GM18519 (cell line): Measurements from ENCODE around the gene COBLL1.
"Not testable (repeated sequence)": the region's sequence is repeated elsewhere in the genome, so short reads cannot be mapped to it uniquely, and the experiment has no call there.

Experiments used
- ATAC-seq: cut with Tn5 transposase; IDR thresholded peaks from one replicate; pipeline ENCODE4 v1.9.1; 2021; ENCODE audit warnings: mild to moderate bottlenecking, moderate library complexity; ENCODE audit not compliant: unreplicated experiment, low FRiP score

Gene COBLL1

GRCh38 chr2:164860694-164861042 is 19.0 kb upstream of the COBLL1 start:
- no peak for ATAC-seq

GRCh38 chr2:164859906-164860693 is 18.5 kb upstream of the COBLL1 start:
- not testable (repeated sequence) for ATAC-seq

GRCh38 chr2:164859251-164859818 is 17.7 kb upstream of the COBLL1 start:
- no peak for ATAC-seq

- ATAC-seq, result no peak
Observed at GRCh38 chr2:164852086-164852485, 10.5 kb upstream of the COBLL1 start.

GRCh38 chr2:164850235-164850634 is 8.6 kb upstream of the COBLL1 start:
- ATAC-seq, result no peak

GRCh38 chr2:164849506-164849905 is 7.9 kb upstream of the COBLL1 start:
- ATAC-seq, result no peak

- ATAC-seq, result no peak
Observed at GRCh38 chr2:164847981-164848741, 6.5 kb upstream of the COBLL1 start.

GRCh38 chr2:164847291-164847690 is 5.7 kb upstream of the COBLL1 start:
- no peak for ATAC-seq

- no peak for ATAC-seq
Observed at GRCh38 chr2:164846276-164846675, 4.7 kb upstream of the COBLL1 start.

- ATAC-seq, result no peak
Observed at GRCh38 chr2:164843346-164843911, 1.8 kb upstream of the COBLL1 start.

- ATAC-seq, result no peak
Observed at GRCh38 chr2:164842624-164842966, 972 bp upstream of the COBLL1 start.

- ATAC-seq, result peak; percentile 49
Observed at GRCh38 chr2:164840930-164841718, 499 bp downstream of the COBLL1 start.

- no peak for ATAC-seq
Observed at GRCh38 chr2:164840458-164840929, 1.1 kb downstream of the COBLL1 start.

- no peak for ATAC-seq
Observed at GRCh38 chr2:164839914-164840457, 1.6 kb downstream of the COBLL1 start.

- ATAC-seq, result no peak
Observed at GRCh38 chr2:164837807-164838206, 3.8 kb downstream of the COBLL1 start.

- ATAC-seq, result no peak
Observed at GRCh38 chr2:164836907-164837306, 4.7 kb downstream of the COBLL1 start.

GRCh38 chr2:164835302-164835701 is 6.3 kb downstream of the COBLL1 start:
- no peak for ATAC-seq

- ATAC-seq, result no peak
Observed at GRCh38 chr2:164831887-164832286, 9.7 kb downstream of the COBLL1 start.

GRCh38 chr2:164831180-164831579 is 10.4 kb downstream of the COBLL1 start:
- no peak for ATAC-seq
